Endothelial cell of hepatic sinusoid (primary cell): Measurements from ENCODE around the gene VTI1A.

Experiments
- in situ Hi-C: cut with HindIII; loops from 2 replicates; pipeline ENCODE4 v1.10.0; 2017; ENCODE audit warnings: low sequenced_read_pairs

The VTI1A gene

DNA sequence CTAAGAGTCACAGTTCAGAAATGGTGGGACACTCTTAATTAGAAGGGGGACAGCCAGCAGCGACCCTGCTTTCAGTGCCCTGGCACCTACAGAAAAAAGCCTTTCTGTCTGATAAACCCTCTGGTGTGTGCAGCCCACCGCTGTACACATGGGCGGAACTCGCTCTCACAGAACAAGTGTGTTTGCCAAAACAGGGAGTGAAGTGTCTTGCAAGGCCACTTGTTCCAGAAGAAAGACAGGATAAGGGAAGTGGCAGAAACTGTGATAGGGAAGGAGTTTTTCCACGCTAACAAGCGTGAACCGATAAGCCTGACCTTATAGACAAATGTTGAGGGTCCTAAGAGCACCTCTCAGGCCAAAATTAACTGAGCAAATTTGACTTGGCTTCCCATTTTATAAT, 299.3 kb downstream of the VTI1A start:
- in situ Hi-C loops, result no loop called here

DNA sequence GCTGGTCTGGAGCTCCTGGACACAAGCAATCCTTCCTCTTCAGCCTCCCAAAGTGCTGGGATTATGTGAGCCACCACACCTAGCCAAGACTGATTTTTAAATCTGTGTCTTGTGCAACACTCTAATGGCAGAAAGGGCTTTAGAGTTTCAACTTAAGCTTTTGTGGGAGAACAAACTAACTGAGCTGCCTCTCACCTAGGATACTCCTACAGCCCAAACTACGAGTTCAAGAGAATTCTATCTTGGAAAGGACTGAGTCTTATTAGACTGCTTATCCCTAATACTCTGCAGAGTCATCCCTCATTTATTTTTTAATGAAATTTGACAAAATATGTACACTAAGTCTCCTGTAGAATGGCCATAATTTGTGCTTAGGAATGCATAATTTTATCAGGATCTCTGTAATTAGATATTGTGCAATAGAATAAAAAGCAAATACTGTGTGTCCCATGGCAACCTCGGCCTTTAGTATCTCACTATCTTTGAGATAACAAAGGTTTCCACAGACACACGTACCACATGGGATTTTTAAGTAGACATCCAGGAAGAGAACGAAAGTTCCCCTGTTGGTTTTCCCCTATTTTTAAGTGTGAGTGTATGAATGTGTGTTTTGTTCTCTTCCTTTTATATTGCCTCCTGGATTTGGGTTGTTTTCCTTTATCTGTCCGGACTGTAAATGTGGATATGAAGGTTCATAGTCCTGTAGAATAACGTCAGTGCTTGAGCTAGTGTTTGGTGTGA, 303.6 kb downstream of the VTI1A start:
- in situ Hi-C loops, result no loop called here

DNA sequence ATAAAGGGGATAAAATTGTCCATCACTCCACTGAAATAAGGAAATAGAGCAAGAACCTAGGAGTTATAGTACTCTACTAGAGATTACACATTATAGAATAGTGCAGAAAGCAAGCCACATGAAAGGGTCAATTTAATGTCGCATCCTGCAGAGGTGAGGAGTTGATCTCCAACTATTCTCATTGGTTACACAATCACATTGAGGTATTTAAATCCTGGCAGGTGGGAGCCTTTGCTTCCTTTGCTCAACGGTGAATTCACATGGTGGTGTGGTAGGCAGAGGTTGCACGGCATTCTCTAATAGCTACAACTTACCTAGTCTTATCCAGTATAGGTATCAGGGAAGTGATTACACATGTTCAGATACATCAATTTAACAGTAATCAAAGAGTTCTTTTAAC, 304.6 kb downstream of the VTI1A start:
- in situ Hi-C loops, result no loop called here

DNA sequence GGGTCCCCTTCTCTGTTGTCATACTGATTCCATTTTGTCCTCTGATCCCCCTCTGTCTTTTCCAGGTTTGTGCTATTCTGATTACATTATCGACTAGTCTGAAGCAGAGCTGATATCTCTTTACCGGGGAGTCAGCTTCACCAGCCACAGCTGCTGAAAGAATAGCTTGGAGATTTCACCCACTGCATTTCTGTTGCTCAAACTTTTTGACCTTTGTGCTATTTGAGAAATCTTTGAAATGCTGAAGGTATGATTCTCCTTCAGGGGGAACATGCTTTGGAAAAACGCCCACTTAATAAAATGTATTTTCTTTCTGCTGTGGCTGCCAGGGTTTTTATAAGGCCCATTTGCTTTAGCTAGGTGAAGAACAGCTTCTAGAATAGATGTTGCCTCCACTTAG, 305.3 kb downstream of the VTI1A start:
- in situ Hi-C loops, result no loop called here

DNA sequence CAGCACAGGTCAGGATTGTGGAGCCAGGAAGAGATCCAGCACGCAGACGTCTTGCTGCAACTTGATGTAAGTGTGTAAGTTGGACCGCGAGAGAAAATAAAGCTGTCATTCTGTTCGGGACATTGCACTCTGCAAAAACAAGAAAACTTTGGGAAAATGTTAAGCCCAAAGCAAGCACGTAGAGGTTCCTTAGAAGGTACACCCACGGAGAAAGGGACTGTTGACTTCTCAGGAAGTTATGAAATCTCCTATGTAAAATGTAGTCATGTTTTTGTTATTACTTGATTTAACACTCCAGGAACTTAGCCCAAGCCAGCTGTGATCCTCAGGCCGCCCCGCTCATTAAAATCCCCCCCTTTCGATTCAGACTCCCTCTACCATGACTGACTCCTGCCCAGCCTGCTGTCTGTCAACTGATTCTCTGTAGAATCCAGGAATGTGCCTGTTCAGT, 307.0 kb downstream of the VTI1A start:
- in situ Hi-C loops, result no loop called here

DNA sequence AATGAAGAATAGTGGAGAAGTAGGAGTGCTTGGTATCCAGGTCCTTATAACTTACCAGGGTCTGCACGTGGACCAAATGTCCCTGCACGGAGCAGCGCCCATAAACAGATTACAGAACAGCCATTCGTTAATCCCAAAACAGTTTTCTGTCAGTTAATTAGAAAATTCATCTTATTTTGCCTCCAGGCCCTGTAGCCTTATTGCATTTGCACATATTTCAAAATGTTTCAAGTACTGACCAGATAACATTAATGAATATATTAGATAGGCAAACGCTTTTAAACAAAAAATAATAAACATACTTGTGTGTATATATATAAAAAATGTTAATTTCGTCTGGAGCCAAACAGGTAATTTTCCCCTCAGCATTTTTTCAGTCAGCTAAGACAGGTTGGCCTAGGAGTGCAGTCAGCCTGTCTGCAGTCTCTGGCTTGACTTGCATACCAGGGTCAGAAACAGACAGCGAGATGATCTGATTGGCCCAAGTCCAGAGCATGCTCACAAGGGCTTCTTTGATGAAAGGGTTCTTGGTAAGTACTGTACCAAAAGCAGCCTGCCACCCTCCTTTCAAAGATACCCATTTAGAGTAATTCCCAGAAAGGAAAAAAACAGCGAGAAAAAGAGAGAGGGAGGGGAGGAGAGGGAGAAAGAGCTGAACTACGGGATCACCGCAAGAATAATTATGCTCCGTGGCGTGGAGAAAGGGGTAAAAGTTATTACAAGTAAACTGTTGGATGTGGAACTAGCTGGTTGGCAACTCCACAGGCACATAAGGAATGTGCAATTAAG, 308.6 kb downstream of the VTI1A start:
- in situ Hi-C loops, result no loop called here

DNA sequence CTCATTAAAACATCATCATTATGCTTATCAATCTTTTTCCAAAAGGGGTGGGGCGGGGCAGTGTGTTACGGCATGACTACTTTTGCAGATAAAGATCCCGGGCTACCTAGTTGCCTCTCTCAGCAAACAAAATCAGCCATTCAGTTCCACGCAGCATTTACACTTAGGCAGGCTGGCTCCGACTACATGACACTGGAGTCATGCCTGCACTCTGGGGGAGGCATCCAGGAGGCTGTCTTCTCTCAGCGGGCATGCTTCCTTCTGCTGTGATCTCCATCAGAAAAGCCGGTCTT, 309.2 kb downstream of the VTI1A start:
- in situ Hi-C loops, result no loop called here

DNA sequence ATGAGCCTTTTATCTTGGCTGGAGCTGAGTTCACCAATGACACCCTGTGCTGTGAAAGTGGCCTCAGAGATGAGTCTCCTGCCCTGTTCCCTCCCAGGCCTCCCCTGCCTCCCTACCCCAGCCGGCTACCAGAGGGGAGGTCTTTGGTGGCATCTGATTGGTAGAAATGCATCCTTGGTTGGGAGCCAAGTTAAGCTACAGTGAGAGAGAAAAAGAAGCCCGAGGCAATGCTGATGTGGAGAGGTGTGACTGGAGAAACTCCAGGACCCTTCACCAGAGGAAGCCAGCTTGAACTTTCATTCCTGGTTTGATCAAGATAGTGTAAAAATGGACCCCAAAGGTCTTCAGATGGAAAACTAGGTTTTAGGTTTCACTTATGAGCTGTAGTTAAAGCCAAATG, 311.9 kb downstream of the VTI1A start:
- in situ Hi-C loops, result no loop called here

DNA sequence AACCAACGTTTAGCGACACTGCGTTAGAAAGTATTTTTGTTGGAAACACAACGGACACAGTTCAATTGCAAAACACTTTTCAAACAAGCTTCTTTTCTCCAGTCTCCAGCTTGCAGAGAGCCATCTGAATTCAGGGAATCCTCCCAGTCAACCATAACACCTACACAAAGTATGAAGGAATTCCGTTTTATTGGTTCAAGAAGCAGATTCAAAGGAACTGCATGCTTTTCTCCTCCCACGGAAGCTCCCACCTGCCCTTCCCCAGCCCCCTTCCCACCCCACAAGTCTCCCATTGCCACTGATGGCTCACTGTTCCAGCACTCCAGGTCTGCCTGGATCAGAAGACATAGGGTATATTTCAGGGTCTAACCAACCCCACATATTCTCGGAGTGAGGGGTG, 312.5 kb downstream of the VTI1A start:
- in situ Hi-C loops, result no loop called here

DNA sequence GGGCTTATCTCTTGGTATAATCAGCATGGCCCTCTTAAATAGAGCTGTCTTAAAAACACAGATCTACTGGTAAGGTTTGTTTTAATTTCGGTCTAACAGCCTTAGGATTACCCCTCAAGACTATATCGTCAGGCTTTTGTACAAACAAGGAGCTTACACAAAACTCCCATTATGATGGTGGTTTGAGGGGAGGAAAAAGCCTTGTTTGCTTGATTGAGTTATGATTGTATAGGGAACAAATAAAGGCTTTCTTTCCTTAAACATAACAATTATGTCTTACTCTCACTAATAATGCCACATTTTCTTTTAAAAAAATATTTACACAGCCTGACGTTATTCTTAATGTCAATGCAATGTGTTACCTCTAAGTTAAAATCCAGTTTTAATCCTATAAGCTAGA, 314.2 kb downstream of the VTI1A start:
- in situ Hi-C loops, result loop anchor here (5.0 kb wide), 1 partner anchor 51 kb away; no protein-coding TSS in a partner anchor

DNA sequence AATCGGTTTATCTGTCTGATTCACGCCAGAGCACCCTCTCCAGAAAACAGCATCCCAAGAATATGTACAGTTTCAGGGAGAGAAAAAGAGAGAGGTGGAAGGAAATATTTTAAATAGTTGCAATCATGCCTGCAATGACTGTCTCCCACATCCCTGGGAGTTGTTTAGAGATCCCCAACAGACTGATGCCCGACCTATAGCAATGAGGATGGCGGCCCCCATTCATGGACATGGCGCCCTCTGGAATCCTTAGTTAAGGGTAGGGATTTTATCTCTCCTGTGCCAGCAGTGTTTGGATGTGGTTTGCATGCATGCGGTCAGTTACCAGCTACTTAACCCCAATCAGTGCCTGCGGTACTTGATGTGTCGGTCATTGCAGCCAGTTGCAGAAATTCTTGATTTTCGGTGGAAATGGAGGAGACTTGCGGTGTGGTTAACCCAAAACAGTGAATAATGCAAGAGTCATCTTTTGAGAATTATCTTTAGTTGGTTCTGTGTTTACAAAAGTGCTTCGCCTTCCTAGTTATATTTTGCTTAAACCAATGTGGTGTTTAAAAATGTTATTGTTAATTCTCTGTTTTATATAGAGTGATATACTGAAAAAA, 317.0 kb downstream of the VTI1A start:
- in situ Hi-C loops, result loop anchor here (5.0 kb wide), 1 partner anchor 48 kb away; no protein-coding TSS in a partner anchor

DNA sequence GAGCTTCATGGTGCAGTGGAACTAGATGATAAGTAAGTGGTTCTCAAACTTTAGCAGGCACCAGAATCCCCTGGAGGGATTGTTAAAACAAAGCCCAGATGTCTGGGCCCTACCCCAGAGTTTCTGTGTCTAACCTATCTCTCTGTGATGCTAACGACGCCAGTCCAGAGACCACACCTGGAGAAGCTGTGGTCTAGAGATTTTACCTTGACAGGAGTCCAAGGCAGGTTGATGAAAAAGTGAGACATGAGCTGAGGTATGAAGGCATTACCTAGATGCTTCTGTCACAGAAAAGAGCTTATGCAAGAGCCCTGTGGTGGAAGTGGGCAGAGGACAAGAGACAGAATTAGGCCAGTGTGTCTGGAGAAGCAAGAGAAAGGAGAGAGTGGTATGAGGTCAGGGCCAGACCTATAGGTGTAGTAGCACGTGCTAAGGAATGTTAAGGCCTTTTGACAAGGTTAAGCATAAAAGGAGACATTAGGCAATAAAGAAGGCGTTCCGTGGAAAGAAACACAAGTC, 318.8 kb downstream of the VTI1A start:
- in situ Hi-C loops, result no loop called here

DNA sequence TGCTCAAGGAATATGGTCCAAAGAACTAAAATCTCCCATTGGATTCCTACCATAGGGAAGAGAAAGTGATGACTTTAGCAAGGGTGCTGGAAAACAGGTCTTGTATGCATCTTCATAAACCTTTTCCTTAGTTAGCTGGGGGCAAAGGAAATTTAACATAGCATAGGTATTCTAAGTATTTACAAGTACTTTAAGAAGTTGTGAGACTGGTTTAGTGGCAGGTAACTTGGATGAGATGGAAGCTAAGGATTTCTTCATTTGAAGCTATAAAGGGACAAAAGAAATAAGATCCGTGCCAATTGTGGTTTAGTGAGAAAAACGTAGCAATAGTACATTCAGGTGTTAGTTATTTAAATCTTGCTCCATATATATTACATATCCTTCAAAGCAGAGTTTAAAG, 319.6 kb downstream of the VTI1A start:
- in situ Hi-C loops, result no loop called here

DNA sequence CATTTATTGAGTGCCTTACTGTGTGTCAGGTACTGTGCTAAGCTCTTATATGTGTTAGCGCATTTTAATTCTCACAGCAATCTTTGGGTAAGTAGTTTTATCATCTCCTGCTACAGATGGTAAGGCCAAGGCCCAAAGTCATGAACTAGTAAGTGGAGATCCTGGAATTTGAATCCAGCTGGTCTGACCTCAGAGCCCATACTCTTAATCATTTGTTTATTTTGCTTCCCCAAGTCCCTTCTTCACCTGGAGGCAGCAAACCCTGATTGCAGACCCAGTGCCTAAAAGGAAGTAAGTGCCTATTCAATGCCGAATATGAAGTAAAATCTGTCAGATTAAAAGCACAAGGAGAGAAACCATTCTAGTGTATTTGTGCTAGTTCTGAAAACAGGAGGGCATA, 320.1 kb downstream of the VTI1A start:
- in situ Hi-C loops, result no loop called here

DNA sequence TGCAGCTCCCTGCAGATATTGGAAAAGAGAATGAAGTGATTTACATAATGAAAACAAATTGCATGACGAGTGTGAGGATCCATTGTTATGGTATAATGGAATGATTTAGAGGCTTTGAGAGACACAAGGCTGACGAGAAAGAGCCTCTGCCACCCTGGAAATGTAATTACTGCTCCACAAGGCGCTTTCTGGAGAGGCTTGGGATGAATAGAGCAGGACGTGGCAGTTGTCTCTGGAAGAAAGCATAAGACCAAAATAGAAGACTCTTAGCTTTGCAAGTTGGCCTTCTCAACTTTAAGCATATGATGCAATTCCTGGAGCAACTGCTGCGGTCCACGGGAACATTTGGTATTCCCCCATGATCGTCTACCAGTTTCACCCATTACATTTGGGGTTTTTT, 321.1 kb downstream of the VTI1A start:
- in situ Hi-C loops, result no loop called here

DNA sequence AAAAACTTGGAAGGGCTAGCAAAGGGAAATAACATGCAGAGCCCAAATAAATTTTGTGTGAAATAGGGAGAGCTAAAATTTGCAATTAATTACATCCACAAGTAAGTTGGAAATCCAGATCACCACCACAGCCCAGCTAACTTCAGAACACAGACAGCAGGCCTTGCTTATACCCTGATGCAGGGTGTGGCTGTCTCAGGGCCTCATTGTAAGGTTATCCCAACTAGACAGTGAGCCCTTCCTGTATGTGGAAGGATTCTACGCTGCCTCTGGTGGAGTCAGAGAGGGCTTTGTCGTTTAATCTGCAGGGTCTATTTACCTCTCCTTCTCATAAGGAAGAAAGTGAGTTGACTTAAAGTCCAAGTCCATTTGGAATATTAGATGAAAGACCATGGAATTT, 322.1 kb downstream of the VTI1A start:
- in situ Hi-C loops, result no loop called here

DNA sequence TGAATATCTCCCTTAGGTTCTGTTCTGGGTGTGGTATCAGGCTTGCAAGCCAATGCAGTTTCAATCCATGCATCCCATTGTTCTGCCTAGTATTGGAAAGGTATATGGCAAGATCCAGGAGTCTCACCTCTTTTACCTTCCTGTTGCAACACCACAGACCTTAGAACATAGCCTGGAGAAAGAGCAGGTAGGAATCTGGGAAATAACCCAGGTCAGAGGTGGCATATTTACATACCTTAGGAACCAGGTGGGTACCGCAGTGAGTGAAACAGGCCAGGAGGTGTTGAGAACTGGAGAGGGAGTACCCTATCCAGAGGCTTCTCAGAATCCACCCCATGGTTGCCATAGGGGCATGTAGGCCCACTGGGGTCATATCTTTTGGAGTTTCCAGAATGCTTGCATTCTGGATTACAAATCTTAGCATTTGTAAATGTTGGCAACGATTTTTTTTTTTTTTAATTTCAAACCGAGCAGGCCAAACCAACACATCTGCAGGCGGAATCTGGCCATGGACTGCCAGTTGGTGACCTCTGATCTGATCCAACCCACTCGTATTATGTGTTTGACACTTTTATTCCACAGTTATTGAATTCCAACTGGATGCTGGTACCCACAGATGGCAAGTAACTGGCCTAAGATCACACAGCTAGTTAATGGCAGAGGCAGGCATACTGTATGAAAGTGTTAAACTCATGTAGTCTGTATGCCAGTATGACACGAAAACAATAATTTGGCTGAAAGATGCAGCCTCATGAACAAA, 322.8 kb downstream of the VTI1A start:
- in situ Hi-C loops, result no loop called here

DNA sequence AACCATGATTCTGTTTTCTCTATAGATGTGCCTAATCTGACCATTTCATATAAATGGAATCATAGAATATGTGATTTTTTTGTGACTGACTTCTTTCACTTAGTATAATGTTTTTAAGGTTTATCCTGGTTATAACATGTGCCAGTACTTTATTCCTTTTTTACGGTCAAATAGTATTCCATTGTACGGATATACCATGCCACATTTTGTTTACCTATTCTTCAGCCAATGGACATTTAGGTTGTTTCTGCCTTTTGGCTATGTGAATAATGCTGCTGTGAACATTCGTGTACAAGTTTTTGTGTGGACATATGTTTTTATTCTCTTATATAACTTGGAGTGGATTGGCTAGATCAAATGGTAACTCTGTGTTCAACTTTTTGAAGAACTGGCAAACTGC, 324.7 kb downstream of the VTI1A start:
- in situ Hi-C loops, result no loop called here

DNA sequence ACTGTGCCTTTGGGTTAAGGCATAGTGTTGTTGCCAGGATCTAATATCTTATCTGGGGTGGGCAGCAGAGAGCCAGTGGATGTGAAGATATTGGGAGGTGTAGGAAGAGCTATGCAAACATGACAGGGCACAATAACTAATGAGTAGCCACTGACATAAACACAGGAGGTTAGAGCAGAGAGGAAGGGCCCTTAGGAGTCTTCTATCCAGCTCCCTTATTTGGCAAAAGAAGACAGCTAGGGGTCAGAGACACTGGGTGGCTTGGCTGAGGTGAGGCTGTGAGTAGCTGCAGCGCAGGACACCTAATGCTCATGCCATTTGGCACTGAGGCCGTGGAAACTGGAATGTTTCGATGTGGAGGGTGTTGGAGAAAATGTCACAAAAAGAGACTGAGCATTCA, 326.8 kb downstream of the VTI1A start:
- in situ Hi-C loops, result no loop called here

DNA sequence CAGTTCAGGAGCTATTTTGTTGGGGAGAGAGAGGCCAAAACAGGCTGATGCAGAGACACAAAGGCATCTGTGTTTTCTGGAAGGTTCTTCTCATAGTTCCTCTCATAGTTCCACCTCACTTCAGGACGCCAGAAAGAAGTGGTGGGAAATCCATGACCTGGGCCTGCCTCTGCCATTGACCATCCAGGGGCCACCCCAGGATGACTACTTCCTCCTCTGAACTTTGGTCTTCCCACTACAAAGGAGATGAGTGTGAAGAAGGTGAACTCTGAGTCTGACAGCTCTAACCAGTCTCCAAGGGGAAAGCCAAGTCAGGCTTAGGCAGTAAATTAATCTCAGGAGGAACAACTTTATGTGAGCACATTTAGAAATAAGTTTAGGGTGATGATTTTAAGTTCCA, 327.2 kb downstream of the VTI1A start:
- in situ Hi-C loops, result no loop called here

DNA sequence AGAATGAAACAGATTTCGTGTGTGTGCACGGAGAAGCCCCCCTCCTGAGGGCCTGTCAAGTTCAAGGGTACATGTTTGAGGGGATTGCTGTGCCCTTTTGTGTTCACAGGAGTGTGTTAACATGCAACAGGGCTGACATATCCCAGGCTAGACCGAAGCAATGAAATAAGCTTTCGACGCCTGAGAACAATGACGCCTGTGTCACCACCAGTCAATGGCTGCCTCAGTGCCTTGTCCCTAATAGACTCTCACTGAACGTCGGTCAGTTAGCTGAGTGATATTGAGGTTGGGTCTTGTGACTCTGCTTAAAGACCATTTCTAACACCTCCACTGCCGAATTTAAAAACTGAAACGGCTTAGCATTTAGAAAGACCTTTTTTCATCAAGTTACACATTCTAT, 327.8 kb downstream of the VTI1A start:
- in situ Hi-C loops, result no loop called here
